Ishikawa (cell line): ENCODE data around the gene ARID5A.

ENCODE experiments used
- CEBPB ChIP-seq: IDR thresholded peaks from 2 replicates; pipeline ENCODE4 v1.6.1; 2012
- CREB1 ChIP-seq: IDR thresholded peaks from 2 replicates; pipeline ENCODE4 v1.6.1; 2012; ENCODE audit warnings: low read depth
- EGR1 ChIP-seq: IDR thresholded peaks from 2 replicates; pipeline ENCODE4 v1.6.1; 2012
- EP300 ChIP-seq: IDR thresholded peaks from 2 replicates; pipeline ENCODE4 v1.6.1; 2012; ENCODE audit warnings: borderline replicate concordance
- FOXM1 ChIP-seq: IDR thresholded peaks from 2 replicates; pipeline ENCODE4 v1.6.1; 2012; ENCODE audit warnings: low read depth, borderline replicate concordance
- MAX ChIP-seq: IDR thresholded peaks from 2 replicates; pipeline ENCODE4 v1.6.1; 2012
- NFIC ChIP-seq: IDR thresholded peaks from 2 replicates; pipeline ENCODE4 v1.6.1; 2012
- RAD21 ChIP-seq: IDR thresholded peaks from 2 replicates; pipeline ENCODE4 v1.6.1; 2012; ENCODE audit warnings: low read depth
- TAF1 ChIP-seq: IDR thresholded peaks from 2 replicates; pipeline ENCODE4 v1.6.1; 2012; ENCODE audit warnings: low read depth, mild to moderate bottlenecking
- TCF12 ChIP-seq: IDR thresholded peaks from 2 replicates; pipeline ENCODE4 v1.6.1; 2012; ENCODE audit warnings: low read depth
- TEAD4 ChIP-seq: IDR thresholded peaks from 2 replicates; pipeline ENCODE4 v1.6.1; 2012
- YY1 ChIP-seq: IDR thresholded peaks from 2 replicates; pipeline ENCODE4 v1.6.1; 2012; ENCODE audit warnings: low read depth
- ZBTB7A ChIP-seq: IDR thresholded peaks from 2 replicates; pipeline ENCODE4 v1.6.1; 2012; ENCODE audit warnings: low read depth
- TF ChIP-seq, protein P1 (sequence below): IDR thresholded peaks from 2 replicates; pipeline ENCODE4 v1.6.1; 2012; ENCODE audit warnings: low read depth, mild to moderate bottlenecking
- TF ChIP-seq, protein P2 (sequence below): IDR thresholded peaks from 2 replicates; pipeline ENCODE4 v1.6.1; 2012

The ARID5A gene

GRCh38 chr2:96554293-96555145 lies 18.0 kb downstream of the ARID5A start:
- TF ChIP-seq TAF1 (no peak), YY1 (no peak), TCF12 (no peak), MAX (no peak), EP300 (no peak), RAD21 (peak; percentile 82), CREB1 (no peak), ZBTB7A (peak; percentile 74; the same call in 1 of the 2 replicates), TEAD4 (no peak)
- TF ChIP-seq, protein P1, sequence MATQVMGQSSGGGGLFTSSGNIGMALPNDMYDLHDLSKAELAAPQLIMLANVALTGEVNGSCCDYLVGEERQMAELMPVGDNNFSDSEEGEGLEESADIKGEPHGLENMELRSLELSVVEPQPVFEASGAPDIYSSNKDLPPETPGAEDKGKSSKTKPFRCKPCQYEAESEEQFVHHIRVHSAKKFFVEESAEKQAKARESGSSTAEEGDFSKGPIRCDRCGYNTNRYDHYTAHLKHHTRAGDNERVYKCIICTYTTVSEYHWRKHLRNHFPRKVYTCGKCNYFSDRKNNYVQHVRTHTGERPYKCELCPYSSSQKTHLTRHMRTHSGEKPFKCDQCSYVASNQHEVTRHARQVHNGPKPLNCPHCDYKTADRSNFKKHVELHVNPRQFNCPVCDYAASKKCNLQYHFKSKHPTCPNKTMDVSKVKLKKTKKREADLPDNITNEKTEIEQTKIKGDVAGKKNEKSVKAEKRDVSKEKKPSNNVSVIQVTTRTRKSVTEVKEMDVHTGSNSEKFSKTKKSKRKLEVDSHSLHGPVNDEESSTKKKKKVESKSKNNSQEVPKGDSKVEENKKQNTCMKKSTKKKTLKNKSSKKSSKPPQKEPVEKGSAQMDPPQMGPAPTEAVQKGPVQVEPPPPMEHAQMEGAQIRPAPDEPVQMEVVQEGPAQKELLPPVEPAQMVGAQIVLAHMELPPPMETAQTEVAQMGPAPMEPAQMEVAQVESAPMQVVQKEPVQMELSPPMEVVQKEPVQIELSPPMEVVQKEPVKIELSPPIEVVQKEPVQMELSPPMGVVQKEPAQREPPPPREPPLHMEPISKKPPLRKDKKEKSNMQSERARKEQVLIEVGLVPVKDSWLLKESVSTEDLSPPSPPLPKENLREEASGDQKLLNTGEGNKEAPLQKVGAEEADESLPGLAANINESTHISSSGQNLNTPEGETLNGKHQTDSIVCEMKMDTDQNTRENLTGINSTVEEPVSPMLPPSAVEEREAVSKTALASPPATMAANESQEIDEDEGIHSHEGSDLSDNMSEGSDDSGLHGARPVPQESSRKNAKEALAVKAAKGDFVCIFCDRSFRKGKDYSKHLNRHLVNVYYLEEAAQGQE = no peak

DNA sequence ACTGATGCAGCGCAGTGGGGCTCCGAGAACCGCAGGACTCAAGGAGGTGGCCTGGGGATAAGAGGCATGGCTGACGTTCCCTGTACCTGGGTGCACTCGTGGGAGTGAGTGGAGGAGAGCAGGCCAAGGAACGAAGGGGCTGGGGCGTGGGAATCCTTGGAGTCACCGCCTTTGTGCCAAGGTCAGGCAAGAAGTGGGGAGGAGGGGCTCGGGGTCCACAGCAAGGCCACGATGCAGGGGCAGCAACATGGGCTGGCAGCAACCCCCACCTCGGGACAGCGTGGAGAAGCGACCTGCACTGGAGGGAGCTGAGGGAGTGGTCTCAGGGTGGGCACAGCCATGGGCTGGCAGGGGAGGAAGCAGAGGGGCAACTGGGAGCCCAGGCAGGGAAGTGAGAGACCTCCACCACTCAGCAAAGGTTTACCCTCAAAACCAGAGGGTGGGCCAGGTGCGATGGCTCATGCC lies 18.6 kb downstream of the ARID5A start:
- no peak for TF ChIP-seq CEBPB
- TF ChIP-seq TCF12 = no peak
- no peak for TF ChIP-seq ZBTB7A

- TF ChIP-seq CEBPB (peak; percentile 48; the same call in 1 of the 2 replicates), CREB1 (peak; percentile 35; the same call in 1 of the 2 replicates), EP300 (peak; percentile 58; the same call in 1 of the 2 replicates), TEAD4 (peak; percentile 53; the same call in 1 of the 2 replicates), ZBTB7A (no peak), TCF12 (no peak; the same call in 1 of the 2 replicates), EGR1 (no peak), NFIC (peak; percentile 50), RAD21 (no peak), MAX (peak; percentile 60), FOXM1 (no peak), YY1 (0 out of 2 replicates have a peak, but pooled peaks have one; percentile 26)
- TF ChIP-seq, protein P1 = no peak
- TF ChIP-seq, protein P2, sequence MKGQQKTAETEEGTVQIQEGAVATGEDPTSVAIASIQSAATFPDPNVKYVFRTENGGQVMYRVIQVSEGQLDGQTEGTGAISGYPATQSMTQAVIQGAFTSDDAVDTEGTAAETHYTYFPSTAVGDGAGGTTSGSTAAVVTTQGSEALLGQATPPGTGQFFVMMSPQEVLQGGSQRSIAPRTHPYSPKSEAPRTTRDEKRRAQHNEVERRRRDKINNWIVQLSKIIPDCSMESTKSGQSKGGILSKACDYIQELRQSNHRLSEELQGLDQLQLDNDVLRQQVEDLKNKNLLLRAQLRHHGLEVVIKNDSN = no peak
Observed at GRCh38 chr2:96556441-96557330, 20.1 kb downstream of the ARID5A start.

DNA sequence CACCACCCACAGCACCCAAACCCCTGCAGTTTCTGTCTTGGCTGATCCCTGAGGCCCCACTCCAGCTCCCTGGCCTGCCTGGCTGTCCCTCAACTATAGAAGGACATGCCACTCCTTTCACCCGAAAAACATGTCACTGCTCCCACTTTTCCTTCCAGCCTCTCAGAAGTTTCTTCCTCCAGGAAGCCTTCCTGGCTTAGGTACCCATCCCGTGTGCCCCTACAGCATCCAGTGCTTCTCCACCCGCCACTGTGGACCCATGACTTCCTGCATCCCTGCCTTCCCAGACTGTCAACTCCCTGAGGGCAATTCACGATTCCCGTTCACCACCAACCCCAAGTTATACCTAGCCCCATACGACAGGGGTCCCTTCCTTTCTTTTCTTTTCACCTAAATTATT lies 21.5 kb downstream of the ARID5A start:
- TF ChIP-seq MAX (no peak), EP300 (no peak), YY1 (no peak), TEAD4 (no peak), EGR1 (no peak), CREB1 (no peak), ZBTB7A (no peak), TCF12 (no peak), NFIC (no peak), TAF1 (no peak), CEBPB (no peak), RAD21 (no peak), FOXM1 (no peak)
- TF ChIP-seq, protein P2 = no peak
- TF ChIP-seq, protein P1 = no peak
